DMS53 (cell line): Measurements from ENCODE around the gene TMEM132A.
A peak's percentile ranks its signal among the peaks of the same experiment; 100 is the strongest.
"Not testable (repeated sequence)": the region's sequence is repeated elsewhere in the genome, so short reads cannot be mapped to it uniquely, and the experiment has no call there.

Experiments used
- DNase-seq: peaks from one replicate; lab custom pipeline; 2025; lab: John Stamatoyannopoulos, UW

Gene TMEM132A

DNA sequence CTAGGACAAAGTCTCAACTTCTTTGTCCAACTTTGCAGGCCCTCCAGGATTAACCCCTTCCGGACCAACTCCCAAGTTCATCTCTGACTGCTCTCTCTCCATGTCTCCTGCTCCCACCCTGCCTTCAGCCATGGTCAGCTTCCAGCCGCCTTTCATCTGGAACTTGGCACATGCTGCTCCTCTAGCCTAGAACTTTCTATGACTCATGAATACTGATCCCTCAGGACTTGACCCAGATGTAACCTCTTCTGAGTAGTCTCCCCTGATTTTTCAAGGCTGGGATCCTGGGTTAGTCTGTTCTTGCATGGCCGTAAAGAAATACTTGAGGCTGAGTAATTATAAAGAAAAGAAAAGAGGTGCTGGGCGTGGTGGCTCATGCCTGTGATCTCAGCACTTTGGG lies 32.9 kb downstream of the TMEM132A start:
- DNase-seq = no peak

DNA sequence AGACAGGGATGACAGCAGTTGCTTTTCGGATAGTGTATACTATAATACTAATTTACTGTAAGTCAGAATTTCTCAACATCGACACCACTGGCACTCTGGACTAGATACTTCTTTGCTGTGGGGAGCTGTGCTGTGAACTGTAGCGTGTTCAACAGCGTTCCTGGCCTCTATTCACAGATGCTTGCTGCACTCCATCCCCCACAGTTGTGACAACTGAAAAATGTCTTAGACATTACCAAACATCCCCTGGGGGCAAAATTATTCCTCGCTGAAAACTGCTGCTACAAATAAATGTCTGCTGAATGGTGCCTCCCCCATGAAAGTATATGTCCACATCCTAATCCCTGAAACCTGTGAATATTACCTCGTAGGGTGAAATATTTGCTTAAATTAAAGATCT lies 35.2 kb downstream of the TMEM132A start:
- no peak for DNase-seq

DNA sequence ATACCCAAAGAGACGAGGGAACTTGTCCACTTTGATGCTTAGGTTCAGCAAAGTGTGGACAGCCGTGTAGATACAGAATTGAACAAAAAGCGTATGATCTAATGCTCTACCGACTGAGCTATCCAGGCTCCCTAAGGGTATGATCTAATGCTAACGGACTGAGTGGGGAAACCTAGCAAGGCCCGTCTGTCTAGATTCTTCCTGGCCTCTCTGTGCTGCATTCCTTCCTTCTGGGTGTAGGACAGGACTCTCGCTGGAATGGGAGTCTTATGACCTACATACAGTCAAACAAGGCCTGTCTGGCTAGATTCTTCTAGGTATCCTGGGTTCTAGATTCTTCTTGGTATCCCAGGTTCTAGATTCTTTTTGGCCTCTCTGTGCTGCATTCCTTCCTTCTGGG lies 36.1 kb downstream of the TMEM132A start:
- no peak for DNase-seq

DNA sequence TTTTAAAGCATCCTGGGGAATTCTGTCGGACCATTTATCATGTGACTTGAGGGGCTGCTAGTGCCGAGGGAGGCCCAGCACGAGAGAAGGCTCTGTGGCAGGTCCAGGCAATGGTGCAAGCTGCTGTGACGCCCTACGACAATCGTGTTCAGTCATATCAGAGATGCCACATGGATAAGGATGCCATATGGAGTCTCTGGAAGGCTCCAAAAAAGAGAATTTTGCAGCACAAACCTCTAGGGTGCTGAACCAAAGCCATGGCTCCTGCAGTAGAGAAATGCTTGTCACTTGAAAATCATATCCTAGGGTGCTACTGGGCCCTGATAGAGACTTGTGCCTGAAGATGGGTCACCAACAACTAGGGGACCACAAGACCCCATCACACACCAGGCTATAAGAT lies 40.5 kb downstream of the TMEM132A start:
- no peak for DNase-seq

DNA sequence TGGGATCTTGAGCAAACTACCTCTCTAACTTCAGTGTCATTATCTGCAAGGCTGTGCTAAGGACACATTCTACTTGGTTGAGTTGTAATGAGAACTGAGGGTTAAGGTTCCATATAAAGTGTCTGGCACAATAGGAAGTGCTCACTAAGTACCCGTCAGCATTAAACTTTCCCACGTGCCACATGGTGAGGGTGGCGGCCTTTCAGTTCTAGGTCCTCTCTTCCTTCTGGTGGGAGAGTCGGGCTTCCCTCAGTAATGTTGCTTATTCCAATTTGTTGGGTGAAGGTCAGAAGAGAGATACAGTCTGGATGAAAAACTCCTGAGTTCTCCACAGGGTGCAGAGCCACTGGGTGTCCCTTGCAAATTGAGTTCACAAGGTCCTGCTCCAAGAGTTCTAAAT lies 42.6 kb downstream of the TMEM132A start:
- DNase-seq = no peak

DNA sequence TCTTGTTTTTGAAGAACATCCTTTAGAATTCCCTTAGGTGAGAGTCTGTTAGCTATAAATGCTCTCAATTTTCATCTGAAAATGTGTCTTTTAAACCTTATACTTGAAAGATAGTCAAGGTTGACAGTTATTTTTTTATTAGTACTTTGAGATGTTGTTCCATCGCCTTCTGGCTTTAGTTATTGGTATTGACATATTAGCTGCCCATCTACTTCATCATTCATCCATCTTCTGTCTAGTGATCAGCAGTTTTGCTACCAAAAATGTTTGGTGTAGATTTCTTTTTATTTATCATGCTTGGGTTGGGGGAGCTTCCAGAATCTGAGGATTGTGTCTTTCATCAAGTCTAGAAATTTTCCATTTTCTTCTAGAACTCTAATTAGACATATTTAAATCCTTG lies 44.0 kb downstream of the TMEM132A start:
- DNase-seq = no peak

DNA sequence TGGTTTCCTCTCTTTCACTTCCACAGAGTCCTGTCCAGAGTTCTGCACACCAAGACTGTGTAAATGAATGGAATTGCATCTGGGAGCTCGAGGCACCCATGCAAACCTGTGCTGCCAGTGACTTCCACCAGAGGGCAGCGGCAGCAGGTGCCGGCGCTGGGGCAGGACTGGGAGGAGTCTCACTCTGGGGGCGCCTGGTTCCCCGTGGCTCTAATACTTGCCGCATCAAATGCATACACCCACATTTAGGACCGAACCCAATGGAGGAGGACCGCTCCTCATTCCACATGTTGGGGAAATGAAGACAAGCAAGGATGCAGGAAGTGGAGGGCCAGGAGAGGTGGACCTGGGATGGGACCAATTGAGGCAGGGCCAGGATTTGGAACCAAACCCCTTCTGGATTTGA lies 46.1 kb downstream of the TMEM132A start:
- DNase-seq = peak; percentile 75

DNA sequence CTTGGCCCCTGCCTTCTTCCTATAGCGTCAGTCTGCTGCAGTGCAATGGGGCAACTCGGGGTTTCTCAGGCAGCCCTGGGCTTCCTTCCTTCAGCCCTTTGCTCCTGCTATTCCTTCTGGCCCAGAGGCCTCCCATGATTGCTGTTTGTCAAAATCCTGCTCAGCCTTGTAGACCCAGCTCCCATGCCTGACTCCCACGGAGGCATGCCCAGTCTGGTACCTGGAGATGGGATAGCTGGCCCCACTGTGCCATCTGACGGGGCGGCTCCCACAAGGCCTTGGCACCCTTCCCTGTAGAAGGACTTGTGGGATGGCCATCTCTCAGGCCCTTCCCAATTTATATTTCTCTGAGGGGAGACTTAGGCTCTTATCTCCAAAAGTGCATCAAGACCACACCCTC lies 46.6 kb downstream of the TMEM132A start:
- no peak for DNase-seq

DNA sequence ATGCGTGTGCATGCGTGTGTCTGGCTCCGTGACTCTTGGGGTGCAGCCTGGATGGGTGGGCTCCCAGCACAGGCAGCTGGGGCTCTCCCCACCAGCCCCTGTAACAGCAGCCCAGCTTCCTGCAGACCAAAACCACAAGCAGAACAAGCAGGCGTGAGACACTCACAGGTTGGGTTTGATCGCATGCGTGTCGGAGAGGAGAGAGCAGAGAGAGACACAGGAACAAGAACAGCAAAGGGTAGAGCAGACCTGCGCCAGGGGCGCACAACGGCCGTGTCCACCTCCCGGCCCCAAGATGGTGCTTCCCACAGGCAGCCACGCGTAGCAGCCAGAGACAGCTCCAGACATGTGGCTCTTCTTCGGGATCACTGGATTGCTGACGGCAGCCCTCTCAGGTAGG lies 47.3 kb downstream of the TMEM132A start, which contains the start of gene CD6:
TSS of gene CD6 (plus strand) at position 161 of the 400 bp plus-strand sequence. CDS start at position 347, 186 bp downstream.
- no peak for DNase-seq

DNA sequence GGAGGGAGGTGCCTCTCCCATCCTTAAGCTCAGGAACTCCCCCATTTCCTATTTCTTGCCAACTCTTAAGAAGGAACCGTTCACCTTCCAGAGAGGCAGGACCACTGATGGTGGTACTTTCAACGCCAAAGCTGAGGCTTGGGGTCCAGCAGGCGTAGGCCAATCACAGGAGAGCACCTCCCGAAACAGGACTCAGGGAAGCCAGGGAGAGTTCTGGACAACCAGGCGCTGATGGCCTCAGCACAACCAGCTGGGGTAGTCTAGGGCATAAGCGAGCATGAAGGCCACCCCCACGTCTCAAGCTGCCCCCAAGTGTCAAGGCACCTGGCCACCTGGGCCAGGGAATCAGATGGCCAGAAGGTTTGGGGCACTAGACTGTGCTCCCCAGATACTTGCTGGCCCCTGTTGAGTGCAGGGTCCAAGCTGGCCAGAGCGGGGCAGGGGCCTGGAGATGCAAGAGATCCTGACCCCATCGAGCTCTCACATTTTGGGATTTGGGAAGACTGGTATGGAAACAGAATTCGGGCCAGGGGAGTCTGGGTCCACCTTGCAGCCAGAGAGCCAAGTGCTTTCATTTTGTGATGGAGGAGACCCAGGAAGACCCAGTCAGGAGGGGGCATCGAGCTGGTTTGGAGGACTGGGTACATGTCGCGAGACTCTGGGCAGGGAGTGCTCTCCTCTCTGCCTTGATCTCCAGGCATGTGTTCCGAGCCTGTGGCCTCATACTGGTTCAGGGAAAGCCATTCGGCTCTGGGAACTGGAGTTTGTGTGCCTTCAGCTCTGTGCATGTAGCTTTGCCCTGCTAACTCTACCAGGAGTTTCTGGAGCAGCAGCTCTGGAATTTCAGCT lies 48.1 kb downstream of the TMEM132A start:
- no peak for DNase-seq

DNA sequence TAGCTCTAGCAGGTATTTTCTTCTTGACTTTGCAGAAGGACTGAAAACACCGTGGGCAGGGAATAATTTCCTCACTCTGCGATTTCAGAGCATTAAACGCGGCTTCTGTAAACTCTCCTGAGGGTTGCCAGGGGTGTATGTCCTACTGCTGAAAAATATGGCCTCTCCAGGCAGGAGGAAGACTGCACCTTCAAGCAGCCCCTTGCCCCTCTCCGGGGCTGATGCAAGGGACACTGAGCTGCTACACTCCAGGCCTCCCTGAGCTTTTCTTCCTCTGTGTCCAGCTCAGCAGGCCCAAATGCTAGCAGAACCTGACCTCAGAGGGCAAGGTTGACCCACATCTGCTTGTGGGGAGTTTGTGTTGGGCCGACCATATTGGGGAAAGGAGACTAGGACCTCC lies 49.4 kb downstream of the TMEM132A start:
- no peak for DNase-seq

DNA sequence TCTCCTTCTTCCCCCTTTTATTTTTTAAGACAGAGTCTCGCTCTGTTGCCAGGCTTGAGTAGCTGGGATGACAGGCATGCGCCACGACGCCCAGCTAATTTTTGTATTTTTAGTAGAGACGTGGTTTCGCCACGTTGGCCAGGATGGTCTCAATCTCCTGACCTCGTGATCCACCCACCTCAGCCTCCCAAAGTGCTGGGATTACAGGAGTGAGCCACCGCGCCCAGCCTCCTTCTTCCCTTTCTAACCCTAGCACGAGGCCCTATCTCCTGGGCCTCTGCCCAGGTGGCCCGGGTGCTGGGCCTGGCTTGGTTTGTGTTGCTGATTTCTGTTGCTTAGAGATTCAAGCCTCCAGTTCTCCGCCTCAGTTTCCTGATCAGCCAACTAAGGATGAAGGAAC lies 50.1 kb downstream of the TMEM132A start:
- DNase-seq = not testable (repeated sequence)

DNA sequence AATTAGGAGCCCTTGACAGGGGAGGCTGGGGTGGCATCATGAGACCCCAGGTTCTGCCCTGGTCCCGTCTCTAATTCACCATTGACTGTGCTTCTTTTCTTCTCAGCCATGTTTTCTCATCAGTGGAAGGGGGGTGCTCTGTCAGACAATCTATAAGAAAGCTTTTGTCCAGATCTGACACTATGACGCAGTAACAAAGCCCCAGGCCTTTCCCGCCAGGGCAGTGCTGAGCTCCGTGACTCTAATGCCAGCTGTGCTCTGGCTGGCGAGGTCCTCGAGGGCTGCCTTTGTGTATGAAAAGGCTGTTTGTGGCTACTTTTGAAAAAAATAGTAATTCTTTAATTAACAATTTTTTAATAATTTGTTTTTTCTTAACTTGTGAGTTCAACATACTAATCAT lies 50.5 kb downstream of the TMEM132A start:
- no peak for DNase-seq

DNA sequence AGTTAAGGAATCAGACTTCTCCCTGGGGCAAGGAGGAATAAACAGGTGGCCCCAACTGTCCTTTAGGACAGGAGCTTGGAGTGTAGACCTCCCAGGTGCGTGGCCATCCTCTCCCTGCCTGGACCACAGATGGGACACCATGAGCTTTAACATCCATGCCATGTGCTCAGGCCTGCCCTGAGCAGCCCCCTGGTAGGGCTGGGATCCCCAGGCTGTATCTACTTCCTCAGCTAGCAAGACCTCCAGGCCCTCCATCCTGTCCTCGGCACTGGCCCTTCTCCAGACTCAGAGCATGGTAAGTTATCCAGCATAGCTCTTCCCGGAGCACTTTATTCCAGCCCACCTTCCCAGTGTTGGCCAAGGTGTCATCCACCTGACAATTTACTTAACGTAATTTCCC lies 53.0 kb downstream of the TMEM132A start:
- DNase-seq = no peak

DNA sequence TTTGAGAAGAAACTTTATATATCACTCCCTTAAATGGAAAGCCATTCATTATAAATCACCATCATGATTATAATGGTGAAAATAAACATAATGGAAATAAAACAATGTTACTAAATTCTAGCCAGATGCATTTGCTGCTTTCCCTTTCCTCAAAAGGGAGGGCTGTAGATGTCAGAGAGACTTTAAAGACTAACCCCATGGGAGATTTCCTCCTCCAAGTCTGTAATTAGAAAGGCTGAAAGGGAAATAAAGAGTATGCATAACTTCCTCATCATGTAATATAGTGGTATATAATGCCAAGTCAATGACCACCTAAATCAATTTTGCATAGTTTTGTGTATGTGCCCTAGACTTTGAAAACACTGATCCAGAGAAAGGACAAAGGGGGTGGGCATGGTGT lies 53.6 kb downstream of the TMEM132A start:
- DNase-seq = no peak

DNA sequence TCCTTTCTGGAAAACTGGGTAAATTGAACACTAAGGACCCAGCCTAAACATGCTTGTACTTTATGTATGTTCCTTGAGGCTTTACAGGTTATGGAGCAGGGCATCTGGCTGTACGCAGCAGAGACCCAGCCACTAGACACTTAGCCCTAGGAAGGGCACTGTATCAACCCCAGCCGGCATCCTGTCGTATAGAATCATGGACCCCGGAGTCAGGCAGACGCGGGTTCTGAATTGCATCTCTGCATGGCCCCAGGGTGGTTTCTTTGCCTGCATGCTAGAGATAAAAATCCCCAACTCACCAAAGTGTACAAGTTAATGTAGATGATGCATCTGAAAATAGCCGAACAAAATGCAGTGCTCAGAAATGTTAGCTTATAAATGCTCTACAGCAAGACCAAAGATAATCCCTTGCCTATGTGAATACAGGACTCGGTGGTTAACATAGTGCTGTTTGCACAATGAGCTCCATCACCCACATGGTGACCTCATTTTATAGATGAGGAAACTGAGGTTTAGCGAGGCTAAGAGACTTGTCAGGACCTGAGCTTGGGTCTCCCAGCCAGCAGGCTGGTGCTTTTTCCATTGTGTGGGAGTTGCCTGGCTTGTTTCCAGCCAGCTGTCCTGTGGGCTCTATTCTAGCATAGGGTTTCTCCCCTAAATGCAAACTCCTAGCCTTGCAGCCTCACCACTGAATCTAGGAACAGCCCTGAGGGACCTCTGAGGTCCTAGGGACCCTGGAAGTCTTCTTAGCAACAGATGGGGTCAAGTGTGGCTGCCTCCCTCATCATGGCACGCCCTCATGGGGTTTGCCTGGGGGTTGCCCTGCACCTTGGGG lies 54.5 kb downstream of the TMEM132A start:
- no peak for DNase-seq

DNA sequence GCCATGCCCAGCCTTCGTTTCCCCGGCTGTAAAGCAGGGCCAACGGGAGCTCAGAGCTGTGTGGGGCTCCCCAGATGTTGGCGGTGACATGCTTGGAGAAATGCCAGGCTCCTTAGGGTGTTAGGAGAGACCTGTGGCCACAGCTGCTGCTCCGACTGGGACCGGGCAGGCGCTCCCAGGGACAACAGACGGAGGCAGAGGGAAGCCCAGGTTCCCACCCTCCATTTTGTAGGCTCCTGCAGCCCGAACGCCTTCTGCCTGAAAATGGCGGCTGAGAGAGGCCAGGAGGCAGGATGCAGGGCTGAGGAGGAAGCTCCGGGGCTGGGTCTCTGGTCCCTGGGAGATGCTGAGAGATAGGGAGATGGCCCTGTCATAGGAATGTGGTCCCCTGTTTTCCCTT lies 57.3 kb downstream of the TMEM132A start:
- no peak for DNase-seq

DNA sequence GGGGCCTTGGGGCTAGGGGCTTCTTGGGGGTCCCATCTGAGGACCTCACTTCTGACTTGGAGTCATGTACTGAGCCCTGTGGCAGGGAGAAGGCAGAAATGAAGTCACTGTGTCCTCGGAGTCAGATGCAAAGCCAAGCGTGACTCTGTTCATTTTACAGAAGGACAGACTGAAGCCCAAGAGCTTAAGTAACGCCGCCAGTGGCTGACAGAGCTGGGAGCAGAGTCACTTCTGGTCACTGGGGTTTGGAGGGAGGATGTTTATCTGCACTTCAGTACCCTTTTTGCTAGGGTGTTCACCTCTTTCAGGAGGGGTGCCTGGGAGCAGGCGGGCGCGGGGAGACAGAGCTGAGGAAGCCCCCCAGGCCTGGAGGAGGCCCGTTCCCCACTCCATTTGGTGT lies 57.9 kb downstream of the TMEM132A start:
- no peak for DNase-seq

DNA sequence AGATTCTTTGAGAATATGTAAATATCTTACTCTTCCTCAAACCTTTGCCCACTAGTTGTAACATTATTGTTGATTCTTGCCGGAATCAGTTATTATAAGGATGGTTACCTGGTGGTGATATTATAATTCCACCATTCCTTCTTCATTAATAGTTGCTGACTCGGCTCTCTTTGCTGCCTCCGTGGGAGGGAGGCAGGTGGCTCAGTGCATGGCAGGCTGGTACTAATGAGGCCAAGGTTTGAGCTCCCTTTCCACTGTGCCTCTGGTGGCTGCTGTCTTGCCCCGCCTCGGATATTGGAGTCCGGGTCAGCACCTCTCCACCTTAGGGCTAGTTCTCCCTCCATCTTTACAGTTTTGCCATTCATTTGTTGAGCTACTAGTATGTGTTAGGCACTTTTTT lies 59.9 kb downstream of the TMEM132A start:
- DNase-seq = no peak

DNA sequence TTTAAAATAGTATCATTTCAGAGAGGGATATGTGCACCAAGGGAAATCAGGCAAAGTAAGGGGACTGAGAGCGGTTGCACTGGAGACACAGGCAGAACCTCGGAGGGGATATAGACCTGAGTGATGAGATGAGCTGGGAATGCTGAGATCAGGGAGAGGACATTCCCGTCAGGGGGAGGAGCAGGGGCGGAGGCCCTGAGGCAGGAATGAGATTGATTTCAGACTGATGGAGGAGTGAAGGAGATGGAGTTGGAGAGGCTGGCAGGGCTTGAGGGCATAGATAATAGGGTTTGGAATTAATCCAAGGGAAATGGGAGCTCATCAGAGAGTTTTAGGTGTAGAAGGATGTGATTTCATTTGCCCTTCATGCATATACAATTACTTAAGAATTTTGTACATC lies 60.4 kb downstream of the TMEM132A start:
- no peak for DNase-seq

DNA sequence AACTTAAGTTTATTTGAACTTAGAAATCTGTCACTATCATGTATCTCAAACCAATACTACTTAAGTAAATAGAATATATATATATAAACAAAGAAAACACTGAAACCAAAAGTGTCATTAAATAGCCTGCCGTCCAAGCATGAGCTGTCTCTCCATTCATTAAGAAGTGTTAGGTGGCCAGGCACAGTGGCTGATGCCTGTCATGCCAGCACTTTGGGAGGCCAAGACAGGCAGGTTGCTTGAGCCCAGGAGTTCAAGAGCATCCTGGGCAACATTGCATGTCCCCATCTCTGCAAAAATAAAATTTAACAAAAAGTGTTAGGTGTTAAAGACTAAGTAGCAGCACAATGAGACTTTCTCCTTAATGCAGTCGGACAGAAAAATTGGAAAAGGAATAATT lies 61.2 kb downstream of the TMEM132A start:
- no peak for DNase-seq

DNA sequence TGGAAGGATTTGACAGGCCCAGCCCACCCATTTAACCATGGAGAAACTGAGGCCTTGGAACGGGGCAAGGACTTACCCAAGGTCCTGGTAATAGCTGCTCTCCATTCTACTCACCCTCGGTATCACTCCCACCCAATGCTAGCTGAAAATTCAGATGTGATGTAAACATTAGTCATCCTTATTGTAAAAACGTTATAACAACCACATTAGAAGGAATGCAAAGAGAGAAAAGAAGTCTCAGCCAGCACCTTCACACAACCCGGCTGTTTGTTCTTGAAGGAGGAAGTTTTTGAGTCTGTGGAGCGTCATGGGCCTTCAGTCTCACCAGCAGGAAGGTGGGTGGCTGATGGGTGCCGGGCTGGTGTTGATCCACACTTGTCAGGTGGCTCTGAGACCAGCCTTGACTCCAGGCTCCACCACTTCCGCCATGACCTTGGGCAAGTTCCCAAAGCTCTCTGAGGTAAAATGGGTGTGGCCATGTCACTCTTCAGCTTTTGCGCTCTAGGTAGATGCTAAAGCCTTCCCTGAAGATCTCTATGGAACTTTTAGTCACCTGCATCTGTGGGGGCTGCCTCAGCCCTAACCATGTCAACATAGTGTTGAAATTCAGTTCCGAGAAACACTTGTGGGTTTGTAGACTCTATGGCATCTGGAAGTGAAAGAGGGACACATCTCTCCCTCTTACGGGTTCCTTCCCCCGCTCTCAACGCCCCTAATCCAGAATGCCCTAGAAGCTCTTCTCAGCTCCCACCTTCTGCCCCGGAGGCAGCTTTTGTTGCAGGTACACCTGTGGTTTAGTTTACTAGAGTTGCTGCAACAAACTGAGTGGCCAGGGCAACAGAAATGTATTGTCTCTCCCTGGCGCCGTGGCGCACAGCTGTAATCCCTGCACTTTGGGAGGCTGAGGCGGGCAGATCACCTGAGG lies 62.0 kb downstream of the TMEM132A start:
- DNase-seq = no peak
